AG04449 (cell line): ENCODE measurements around the gene GPC2.

Source experiments
- CTCF ChIA-PET: fragments of 350-600 bp; formaldehyde crosslinking; extraction: SDS; loops from one replicate; lab custom pipeline; 2021; ENCODE audit warnings: antibody characterized with exemption; lab: Yijun Ruan, JAX
- POLR2A ChIA-PET: fragments of 400-600, 350-600 bp; formaldehyde crosslinking; extraction: SDS; loops from one replicate; lab custom pipeline; 2020; ENCODE audit warnings: antibody characterized with exemption, inconsistent platforms; lab: Yijun Ruan, JAX
- DNase-seq: peaks from one replicate; pipeline ENCODE4 v3.0.0-alpha.2; 2010; ENCODE audit warnings: low read depth, low spot score
- H3K4me3 ChIP-seq: 2 replicates; pipeline ENCODE4 v1.5.1; 2011; ENCODE audit warnings: low read depth, mild to moderate bottlenecking, control low read depth, low read length
- TF ChIP-seq, protein P1 (sequence below): IDR thresholded peaks from one replicate; pipeline ENCODE4 v1.5.1; 2011; ENCODE audit warnings: mild to moderate bottlenecking, moderate library complexity, low read length, control low read depth, inconsistent platforms; ENCODE audit not compliant: insufficient read depth; ENCODE audit errors: missing control alignments

GPC2 gene

DNA sequence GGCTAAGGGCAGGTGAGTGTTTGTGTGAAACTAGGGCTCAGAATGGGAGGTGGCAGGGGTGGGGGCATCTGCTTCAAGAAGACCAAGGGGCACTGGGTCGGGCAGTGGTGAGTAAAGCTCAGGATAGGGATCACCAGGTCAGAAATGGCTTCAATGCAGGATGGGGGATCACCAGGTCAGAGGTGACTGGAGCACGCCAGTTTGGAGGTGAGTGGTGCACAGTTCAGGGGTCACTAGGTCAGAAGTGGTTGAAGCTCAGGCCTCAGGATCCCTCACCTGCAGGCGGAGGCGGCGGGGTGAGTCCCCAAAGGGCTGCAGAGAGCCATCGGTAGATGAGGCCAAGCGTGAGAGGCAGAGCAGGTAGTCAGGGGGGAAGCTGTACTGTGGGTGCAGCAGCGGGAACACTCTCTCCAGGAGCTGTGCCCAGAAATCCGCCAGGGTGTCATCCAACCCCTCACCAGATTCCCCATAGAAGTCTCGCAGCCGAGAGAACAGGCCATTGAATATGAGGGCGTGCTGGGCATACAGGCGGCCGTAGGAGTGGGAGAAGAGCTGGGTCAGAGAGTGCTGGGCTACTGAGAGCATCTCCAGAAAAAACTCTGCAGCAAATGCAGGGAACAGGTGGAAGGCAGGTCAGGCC, 1.8 kb downstream of the GPC2 start:
- no peak for DNase-seq
- CTCF ChIA-PET = interaction anchor here (2.2 kb wide), 1 partner anchor 39 kb away, joined by 4 read pairs; no protein-coding TSS in a partner anchor
- POLR2A ChIA-PET = interaction anchor here (0.6 to 0.8 kb wide), 2 partner anchors 16 to 25 kb away, joined by 3 read pairs; partner anchors contain the start of gene TRAPPC14

DNA sequence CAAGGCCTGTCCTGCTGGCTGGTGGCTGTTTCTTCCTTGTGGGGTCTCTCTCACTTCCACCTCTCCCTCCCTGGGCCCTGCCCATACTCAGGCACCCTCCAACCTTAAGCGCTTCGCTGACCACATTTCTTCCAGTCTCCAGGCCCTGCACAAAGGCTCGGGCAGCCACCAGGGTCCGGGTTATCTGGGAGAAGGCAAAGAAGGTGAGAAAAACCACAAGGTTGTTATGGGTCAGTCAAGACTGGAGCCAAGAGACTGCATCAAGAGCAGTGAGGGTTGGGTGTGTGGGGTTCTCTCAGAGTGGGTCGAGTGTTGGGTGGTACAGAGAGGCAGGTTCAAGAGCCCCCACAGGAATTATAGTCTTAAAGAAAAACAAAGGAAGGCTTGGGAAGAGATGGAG, 2.6 kb downstream of the GPC2 start:
- POLR2A ChIA-PET = no interaction called here
- CTCF ChIA-PET = no interaction called here
- H3K4me3 ChIP-seq = no peak overlapping the region
- no peak for DNase-seq
- TF ChIP-seq, protein P1, sequence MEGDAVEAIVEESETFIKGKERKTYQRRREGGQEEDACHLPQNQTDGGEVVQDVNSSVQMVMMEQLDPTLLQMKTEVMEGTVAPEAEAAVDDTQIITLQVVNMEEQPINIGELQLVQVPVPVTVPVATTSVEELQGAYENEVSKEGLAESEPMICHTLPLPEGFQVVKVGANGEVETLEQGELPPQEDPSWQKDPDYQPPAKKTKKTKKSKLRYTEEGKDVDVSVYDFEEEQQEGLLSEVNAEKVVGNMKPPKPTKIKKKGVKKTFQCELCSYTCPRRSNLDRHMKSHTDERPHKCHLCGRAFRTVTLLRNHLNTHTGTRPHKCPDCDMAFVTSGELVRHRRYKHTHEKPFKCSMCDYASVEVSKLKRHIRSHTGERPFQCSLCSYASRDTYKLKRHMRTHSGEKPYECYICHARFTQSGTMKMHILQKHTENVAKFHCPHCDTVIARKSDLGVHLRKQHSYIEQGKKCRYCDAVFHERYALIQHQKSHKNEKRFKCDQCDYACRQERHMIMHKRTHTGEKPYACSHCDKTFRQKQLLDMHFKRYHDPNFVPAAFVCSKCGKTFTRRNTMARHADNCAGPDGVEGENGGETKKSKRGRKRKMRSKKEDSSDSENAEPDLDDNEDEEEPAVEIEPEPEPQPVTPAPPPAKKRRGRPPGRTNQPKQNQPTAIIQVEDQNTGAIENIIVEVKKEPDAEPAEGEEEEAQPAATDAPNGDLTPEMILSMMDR = no peak

More for the DNA sequence above, 1.8 kb downstream of the GPC2 start:
- no peak overlapping the region for H3K4me3 ChIP-seq
- TF ChIP-seq, protein P1 = no peak

DNA sequence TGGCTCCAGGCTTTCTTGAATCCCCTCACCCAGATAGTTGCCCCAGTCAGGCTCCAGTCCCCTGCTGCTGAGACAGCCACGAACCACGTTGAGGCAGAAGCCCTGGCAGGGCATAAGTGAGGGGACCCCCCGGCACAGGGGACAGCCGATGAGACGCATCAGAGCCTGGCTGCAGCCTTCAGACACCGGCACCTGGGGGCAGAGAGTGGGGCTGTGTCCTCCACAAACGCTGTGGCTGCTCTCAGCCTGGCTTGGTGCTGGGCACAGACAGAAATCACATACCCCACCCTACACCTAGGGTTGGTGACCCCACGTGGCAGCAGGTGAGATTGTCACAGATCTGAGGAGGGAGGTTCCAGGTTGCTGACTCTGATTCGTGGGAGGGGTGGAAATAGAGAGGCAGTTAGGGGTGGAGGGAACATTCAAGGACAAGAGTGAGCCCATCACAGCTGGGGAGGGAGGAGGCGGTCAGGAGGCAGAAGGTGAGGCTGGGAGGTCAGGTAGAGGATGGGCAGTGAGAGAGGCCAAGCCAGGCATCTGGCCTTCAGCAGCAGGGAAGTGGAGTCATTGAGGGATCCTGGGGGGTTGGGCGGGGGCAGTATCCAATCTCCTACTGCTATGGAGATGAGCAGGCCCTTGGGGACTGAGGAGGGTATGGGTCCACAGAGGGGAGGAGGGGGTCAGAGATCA, 3.2 kb downstream of the GPC2 start:
- POLR2A ChIA-PET = no interaction called here
- CTCF ChIA-PET = no interaction called here
- no peak overlapping the region for H3K4me3 ChIP-seq
- TF ChIP-seq, protein P1 = no peak
- DNase-seq = no peak

DNA sequence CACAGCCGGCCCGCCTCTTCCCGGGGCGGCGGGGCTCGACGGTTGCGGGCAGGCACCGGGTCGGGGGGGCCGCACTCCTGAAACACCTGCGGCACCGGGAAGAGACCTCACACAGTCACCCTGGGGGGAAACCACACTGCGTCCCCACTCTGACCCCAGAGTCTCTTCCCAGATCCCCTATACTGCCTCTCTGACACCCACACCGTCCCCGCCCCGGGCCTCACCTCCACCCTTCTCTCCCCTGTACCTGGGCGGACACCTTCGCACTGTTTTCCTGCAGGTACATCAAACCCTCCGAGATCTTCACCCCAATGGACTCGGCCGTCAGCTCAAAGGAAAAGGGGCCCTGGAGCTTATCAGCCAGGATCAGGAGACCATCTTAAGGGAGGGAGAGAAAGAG, 5.3 kb downstream of the GPC2 start:
- no peak for DNase-seq
- ChIA-PET CTCF (interaction anchor here (1.0 to 2.0 kb wide), 4 partner anchors 10 to 45 kb away, joined by 4 to 13 read pairs (median 6); no protein-coding TSS in a partner anchor), POLR2A (no interaction called here)
- TF ChIP-seq, protein P1 = no peak
- H3K4me3 ChIP-seq = no peak overlapping the region

DNA sequence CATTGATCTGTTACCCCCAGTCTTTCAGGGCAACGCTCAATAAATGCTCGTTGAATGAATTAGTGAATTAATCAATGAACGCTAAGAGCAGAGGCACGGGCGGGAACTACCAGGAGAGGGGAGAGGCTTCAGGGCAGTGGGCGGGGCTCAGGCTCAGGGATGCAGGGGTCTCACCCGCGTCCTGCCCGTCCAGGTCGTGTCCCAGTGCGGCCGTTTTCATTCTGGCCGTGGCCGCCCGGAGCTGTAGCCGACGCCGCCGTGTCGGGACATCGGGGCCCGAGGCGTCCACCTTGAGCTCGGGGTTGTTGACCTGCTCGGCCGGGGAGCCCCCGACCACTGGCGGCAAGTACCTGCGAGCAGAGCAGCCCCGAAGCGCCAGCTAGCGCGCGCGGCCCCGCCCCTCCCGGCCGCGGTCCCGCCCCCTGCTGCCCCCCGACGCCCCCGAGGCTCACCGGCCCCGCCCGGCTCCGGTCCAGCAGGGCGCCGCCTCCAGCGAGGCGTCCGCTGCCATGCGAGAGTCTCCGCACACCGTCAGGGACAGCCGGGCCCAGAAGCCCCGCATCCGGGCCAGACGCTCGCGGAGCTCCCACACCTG, 6.0 kb downstream of the GPC2 start:
- no peak for DNase-seq
- CTCF ChIA-PET = interaction anchor here (1.9 to 2.0 kb wide), 2 partner anchors 39 to 46 kb away, joined by 6 to 13 read pairs; no protein-coding TSS in a partner anchor
- POLR2A ChIA-PET = no interaction called here
- TF ChIP-seq, protein P1 = no peak
- H3K4me3 ChIP-seq = no peak overlapping the region; the same call in 1 of the 2 replicates
